Stimulated activated CD4-positive, alpha-beta T cell treated with anti-CD3 and anti-CD28 coated beads, Interleukin-2, amount 100 ng/mL, for 48 hours (primary cell): ENCODE results near the gene CACNG5.
"Not testable (repeated sequence)": the region's sequence is repeated elsewhere in the genome, so short reads cannot be mapped to it uniquely, and the experiment has no call there.

Source experiments
- DNase-seq, 2 donors: peaks; one replicate each; pipeline ENCODE4 v3.0.0-alpha.2; 2020

CACNG5 gene

DNA sequence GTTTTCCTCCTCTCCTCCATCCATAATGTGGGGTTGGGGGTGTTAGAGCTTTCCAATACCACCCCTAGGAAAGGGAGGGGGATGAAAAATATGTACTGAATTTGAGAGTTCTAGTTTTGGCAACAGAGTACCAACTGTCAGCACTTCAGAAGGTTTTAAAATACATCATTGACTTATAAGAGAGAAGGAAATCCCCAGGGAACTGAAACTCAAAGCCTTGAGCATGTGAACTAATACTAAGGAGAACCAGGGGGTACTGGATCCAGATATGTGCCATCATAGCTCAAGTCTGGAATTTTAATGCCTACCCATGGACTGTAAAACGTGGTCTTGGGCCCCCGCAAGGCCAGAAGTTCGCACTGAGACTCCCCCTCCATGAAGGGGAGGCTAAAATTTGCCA lies 15.8 kb downstream of the CACNG5 start:
- DNase-seq = no peak

DNA sequence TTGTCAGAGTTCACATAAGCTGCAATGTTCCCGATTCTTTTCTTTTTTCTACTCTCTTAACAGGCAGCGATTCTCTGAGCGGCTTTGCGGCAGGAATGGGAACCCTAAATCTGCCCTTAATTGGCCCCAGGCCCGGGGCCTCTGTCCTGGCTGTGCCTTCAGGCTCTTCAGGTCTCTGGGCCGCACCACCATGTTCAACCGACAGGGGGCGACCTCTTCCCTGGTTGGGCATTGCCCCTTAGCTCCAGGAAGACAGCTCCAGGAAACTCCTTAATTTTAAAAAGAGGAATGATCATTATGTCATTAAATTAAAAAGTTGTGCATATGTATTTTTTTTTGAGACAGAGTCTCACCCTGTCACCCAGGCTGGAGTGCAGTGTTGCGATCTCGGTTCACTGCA lies 20.3 kb downstream of the CACNG5 start:
- peak; percentile 47 to 55 for DNase-seq

DNA sequence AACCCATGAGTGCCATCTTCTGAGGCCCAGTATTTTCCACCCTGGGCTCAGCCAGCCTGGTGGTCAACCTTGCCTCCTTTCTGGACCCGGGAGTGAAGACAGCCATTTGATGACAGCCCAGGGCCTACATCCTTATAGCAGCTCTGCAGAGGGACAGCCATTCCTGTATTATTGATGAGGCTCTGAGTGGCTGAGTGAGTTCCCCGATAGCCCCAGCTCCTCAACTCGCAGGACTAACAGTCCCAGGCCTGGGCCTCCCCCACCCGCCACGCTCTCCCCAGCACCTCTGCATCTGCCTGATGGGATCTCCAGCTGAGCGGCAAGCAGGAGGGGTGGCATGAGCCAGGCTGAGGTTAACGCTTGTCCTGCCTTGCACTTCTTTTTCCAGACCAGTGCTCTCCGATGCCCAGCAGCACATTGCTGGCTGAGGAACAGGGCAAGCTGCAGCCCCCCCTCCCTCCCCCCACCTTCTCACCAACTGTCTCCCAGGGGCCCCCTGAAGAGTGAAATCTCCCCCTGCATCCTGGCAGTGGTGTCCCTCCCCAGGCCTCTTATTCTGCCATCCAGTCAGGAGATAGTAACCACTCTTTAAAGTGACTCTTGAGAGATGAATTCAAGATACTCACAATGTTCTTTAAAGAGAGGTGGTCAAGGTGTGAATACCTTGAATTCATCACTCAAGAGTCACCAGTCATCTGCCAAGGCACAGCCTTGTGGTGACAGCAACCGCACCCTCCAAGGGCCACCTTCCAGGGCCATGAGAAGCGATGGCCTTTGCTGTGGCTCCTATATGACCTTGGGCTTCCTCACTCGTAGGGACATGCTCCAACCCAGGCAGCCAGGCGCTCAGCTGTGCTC lies 23.5 kb downstream of the CACNG5 start:
- no peak for DNase-seq

DNA sequence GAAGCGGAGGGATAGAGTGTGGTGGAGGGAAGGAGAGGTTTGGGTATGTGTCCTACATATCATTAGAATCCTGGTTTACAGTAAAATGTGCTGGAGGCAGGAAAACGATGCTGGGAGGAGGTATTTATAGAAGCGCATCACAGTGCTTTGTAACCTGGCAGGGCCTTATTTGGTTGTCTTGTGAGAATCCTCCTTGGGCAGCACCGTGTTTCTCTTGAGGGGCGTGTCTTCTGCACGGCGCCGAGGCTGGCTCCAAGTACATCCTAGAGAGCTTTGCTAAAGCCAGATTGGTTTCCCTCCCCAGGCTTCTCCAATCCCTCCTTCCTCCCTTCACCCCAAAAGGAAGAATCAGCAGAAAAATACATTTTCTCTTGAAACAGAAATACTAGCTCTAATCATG lies 24.4 kb downstream of the CACNG5 start:
- no peak for DNase-seq

DNA sequence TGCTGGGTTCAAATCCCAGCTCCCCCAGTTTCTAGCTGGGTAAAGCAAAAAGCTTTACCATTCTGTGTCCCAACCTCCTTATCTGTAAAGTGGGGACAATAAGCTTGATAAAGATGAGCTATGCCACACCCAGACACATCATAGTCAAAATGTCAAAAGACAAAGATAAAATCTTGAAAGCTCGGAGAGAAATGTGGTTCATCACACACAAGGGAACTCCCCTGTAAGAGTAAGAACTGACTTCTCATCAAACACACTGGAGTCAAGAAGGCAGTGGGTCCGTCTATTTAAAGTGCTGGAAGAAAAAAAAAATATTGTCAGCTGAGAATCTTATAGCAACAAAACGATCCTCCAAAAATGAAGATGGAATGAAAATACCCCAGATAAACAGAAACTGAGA lies 25.3 kb downstream of the CACNG5 start:
- DNase-seq = no peak

DNA sequence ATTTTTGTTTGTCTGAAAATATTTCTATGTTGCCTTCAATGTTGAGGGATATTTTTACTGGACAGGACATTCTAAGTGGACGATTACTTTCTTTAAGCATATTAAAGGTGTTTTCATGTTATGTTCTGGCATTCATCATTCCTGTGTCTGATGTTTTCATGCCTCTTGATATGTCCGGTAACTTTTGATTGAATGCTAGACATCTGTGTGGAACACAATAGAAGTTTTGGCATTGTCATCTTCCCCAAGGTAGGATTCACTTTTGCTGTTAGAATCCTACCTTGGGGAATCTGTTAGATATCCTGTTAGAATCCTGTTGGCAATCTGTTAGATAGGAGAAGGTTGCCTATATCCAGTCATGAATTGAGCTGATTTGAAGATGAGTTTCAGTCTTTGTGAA lies 28.9 kb downstream of the CACNG5 start:
- DNase-seq = no peak

DNA sequence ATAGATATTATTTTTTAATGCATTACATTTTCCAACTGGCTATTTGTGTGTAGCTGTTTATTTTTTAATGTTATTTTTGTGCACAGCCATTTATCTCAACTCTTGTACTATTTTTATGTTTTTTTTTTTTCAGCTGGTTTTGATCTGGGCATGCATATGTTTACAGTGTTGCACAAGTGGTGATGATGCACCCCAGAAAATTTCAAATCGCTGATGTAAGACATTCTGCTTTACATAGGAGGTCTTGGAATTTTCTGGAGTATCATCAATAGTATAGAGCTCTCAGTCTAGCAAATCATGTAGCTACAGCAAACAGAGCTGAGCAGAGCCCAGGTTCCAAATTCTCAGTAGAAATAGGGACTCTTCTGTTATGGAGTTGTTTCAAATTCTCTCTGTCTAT lies 30.2 kb downstream of the CACNG5 start:
- DNase-seq = no peak

DNA sequence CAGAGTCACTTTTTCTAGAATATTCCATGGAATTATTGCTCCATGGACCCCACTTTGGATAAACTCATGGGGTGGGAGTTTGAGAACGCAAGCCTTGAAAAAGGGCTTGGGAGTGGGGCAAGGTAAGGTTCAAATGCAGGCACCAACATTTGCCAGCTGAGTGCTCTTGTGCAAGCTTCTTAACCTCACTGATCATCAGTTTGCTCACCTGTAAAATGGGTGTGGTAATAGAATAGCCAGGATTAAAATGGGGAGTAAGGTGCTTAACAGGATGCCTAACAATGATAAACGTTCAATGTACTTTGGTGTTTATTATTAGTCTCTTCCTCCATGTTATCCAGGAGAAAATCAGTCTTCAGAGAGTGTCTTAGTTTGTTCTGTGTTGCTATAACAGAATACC lies 39.0 kb downstream of the CACNG5 start:
- no peak for DNase-seq

DNA sequence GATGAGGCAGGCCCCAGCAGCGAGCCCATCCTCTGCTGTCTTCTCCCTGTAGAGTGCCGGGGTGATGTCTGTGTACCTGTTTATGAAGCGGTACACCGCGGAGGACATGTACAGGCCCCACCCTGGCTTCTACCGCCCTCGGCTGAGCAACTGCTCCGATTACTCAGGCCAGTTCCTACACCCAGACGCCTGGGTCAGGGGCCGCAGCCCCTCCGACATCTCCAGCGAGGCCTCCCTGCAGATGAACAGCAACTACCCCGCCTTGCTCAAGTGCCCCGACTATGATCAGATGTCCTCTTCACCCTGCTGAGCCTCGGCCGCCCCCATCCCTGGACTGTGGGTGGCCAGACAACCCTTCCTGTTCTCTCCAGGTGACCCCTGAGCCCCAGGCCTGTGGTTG lies 50.0 kb downstream of the CACNG5 start:
- DNase-seq = no peak

DNA sequence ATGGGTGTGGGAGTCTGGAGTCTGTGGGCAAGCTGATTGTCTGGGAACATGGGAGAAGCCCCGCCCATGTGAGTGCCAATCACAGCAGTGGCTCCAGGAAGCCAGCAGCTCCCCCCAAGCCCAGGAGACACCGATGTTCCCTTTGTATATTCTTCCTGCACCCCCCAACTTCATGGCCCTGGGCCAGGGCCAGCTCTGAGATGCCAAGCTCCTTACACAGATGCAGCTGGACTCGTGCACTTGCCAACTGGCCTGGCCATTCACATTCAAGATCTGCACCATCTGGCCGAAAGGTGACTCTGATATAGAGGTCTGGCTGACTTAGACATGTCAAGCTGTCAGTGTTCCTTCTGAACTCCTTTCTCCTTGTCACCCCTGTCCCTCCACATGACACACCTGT lies 50.5 kb downstream of the CACNG5 start:
- no peak for DNase-seq

DNA sequence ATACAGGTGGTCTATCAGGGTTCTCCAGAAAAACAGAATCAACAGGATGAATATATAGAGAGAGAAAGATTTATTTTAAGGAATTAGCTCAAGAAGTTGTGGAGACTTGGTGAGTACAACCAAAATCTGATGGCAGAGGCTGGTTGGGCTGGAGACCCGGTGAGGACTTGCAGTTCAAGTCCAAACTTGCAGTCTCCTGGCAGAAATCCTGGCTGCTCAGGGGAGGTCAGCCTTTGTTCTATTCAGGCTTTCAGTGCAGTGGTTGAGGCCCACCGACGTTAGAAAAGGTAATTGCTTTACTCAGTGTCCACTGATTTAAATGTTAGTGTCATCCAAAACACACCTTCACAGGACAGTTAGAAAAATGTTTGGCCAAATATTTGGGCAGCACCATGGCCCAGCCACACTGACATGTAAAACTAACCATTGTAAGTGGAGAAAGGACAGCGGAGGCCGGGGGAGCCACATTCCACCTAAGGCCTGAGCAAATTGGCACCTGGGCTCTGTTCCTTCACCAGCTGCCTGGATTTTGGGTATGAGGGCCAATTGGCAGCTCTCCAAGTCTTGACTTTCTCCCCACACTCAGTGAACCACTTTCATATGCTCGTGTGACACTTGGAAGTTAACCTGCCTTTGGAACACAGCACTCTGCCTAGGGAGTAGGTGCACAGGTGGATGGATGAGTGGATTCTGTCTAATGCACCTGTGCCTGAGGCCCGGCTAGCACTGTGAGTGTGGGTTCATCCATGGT lies 54.7 kb downstream of the CACNG5 start:
- DNase-seq = no peak

DNA sequence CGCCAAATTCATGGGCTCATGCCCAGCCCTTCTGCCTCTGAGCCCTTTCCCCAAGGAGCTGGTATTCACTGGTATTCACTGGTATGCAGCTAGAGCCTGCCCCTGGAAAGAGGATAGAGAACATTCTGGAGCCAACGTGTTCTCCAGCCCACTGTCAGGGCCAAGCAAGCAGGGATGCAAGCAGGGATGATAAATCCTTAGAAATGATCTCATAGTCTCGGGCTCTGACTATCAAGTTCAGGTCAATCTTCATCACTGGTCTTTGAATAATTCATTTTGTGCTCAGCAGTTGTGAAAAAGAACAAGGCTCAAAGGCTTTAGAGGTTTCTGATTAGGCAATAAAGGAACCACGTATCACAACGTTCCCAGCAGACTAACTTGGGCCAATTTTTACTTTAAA lies 57.3 kb downstream of the CACNG5 start:
- no peak for DNase-seq

DNA sequence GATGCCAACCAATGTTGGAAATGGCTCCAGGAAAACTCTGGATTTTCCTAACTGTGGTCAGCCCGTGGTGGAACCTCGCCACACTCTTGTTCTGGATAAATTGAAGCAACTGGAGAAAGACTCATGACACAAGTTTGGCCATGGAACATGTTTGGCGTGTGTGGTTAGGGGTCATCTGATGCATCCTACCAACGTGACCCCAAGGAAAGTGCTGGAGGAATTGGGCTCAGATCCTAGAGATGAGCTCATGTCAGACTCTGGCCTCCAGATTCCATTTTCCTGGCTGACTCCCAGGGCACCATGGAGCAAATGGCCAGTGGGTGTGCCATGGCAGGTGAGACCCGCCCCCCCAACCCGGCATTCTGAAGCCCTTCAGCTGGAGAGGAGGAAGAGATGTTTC lies 58.5 kb downstream of the CACNG5 start:
- DNase-seq = no peak

DNA sequence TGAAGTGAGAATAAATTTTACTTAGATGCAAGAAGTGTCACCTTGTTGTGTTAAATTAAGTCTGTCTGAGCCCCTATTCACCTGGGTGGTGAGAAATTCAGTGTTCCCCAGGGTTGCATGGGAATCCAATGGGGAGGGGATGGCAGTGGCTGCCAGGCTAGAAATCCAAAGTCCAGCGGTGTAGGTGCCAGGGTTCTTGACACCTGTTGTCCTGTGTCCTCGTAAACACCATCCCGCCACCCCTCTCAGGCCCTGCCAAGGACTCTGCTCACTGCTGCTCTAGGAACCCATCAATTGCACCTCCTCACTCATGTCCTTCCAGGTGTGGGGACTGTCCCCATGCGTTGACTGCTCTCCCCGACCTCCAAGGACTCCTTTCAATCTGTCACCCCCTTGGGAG lies 58.9 kb downstream of the CACNG5 start:
- DNase-seq = no peak

DNA sequence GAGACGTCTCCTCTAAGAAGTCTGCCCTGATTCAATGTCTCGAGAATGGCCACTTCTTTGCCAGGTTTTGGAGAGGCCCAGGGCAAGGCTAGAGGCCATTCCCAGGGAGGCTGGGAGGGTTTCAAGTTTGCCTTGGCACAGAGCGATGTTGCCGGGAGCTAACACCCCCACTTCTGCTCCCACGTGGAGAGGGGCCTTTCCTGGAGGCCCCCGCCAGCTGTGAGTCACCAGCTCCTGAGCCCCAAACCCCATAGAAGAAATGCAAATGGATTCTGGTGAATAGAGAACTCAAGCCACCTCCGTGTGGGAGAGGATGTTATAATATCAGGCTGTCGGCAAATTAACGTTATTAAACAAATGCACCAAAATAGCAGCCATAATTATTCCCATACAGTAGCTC lies 62.2 kb downstream of the CACNG5 start:
- DNase-seq = no peak

DNA sequence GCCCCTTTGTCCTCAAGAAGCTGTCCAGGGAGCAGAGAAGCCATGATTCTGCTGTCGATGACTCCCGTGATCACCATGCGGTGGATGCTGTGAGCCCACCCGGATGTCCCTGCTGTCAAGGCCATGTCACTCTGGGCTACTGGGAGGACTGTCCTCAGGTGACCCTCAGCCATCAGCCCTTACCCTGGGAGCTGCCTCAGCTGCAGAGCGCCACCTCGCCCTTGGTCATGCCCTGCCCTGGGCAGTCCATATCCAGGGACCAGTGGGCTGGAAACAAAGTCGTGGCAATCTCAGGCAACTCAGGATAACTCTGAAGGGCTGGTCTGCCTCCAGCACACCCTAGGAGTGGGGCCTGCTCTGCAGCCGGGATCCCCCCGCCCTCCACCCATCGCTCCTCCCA lies 63.6 kb downstream of the CACNG5 start:
- no peak for DNase-seq

DNA sequence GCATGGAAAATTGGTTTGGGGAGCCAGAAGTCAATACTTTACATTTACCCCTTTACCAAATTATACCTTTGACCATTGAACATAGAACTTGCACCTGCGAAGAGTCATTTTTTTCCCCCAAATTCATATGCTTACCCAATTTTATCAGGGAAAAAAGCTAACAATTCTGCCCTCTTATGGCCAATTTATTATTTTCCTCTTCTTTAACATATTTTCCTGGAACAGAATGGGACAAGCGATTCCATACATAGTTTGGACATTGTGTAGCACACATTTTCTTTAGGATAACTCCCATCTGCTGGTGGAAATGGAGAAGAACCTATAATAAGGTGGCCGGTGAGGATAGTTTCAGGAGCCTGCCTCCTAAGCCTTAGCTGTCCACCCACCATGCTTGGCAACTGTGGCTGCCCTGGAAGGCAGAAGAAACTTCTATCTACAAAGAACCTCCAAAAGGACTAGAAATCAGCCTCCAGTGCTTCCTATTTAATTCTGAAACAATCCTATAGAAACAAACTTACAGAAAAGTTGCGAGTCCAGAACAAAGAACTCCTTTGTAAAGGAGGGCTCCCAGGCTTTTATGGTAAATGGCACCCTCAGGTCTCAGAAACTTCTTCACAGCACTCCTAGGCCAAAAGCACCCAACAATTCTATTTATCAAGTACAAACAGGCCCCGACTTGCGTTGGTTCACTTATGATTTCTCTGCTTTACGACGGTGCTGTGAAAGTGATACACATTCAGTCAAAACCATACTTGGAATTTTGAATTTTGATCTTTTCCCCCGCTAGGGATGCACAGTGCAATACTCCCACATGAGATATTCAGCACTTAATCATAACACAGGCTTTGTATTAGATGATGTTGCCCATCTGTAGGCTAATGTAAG lies 65.5 kb downstream of the CACNG5 start:
- DNase-seq = no peak

DNA sequence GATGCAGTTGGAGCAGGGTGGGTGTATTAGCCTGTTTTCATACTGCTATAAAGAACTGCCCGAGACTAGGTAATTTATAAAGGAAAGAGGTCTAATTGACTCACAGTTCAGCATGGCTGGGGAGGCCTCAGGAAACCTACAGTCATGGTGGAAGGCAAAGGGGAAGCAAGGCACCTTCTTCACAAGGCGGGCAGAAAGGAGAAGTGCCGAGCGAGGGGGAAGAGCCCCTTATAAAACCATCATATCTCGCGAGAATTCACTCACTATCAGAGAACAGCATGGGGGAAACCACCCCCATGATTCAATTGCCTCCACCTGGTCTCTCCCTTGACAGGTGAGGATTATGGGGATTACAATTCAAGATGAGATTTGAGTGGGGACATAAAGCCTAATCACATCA lies 68.4 kb downstream of the CACNG5 start:
- not testable (repeated sequence) for DNase-seq

DNA sequence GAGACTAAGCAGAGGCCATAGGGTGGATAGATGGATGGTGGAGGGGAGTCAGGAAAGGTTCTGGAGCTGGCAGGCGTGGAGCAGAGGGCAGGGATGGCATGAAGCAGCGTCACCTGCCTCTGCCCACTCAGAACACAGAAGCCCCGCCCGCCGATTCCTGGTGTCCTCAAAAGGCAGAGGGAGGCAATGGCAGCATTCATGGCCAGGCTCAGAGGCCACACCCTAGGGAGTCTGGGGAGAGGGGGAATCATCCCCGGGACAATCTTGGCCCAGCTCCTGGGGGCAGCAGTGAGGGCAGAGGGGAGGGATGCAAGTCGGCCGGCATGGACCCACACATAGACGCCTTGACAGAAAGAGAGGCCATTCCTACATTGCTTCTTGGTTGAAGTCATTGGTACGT lies 68.9 kb downstream of the CACNG5 start:
- no peak for DNase-seq

DNA sequence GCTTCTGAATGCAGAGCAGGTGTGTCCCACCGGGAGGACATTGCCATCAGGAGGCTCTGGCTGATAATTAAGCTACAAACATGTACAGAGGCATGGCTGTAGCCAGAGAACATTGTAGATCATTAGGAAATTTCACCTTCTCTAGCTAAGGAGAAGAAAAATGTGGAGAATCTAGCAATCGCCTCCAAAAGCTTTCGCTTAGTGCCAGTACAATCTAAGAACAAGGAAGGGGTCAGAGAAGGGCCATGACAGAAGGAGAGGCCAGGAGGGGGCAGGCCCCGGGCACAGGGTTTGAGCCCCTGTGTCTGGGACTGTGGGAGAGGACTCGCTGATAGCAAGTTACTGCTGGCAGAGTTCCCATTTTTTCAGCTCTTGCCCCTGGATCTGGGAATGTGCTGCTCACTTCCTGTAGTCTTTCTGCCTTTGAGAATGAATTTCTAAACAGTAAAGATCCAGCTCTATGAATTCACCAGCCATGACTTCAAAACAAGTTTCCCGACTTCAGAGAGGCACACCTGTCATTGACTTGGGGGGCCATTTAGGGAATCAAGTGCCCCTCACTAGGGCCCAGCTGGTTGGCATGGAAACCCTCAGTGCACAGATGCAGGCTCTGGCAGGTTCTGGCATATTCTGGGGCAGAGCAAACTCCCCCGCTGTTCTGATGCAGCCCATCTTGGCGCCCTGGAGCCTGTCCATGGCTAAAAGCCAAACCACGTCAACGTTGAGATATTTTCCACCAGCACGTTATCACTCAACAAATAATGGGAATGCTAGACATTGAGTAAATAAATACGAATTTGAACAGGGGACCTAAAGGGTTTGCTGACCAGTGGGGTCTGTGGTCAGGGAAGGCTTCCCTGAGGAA lies 70.1 kb downstream of the CACNG5 start:
- DNase-seq = no peak

DNA sequence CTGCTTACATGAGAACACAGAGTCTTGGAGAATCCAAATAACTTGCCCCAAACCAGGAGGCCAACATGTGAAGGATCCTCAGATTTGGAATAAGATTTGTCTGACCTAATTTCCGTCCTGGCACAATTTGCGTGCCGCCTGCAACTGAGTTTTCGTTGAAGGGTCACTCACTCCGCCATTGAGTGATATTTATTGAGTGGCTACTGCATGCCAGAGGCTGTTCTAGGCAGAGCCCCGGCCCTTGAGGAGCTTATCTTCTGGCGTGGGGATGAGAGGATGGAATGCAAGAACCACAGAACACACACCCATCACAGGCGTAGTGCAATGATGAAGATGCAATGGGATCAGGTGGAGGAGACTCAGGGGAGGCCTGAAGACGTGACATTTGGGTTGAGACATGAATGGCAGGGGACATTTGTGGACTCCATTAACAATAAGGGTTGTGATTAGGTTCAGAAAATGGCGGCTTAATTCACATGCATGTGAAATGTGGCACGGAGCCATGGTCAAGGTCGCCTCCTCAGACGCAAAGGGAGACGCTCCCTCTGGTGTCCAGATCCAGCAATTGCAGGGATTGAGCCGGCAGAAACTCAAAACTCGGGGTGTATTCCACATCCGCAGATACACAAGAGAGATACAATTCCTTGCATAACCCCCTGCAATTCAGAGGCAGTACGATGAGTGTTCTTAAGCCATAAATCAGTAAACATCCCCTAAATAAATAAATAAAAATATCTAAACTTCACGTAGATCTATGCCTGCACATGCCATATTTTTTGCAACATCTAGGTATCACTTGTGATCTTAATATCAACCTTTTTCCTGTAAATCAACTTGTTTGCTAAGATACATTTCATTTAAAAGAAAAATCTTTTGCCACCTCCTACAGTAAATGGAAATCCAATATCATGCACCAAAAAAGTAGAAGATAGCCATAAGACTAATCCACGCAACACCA lies 71.7 kb downstream of the CACNG5 start:
- peak; percentile 67 to 70 for DNase-seq
